Measurements from ENCODE around the gene CITED2.

CITED2 gene

DNA sequence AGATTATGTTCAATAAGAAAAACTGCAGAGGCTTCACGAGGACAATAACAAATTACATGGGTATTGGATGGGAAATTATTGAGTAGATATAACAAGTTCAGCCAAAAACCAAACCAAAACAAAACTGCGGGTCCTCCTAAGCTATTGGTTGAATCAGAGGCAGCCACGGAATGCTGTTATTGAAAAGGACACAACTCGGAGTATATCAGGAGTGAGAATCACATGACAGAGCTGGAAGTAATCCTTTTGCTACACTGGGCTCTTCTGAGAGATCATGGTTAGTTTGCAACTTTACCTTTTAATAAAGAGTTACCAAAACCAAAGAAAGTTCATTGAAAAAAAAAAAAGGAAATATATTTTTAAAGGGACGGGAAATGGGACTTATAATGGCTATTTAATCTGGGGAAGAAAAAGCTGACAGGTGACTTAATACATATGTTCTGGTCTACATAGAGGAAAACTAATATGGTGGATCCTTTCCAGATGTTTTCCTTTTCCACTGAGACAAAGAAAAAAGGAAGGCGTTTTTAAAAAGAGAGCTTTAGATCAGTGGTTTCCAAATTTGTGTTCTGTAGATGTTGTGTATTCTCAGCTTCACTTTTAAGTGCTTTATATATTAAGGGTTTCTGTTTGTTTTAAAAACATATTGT lies 6.9 kb upstream of the CITED2 start:
- DNase-seq = no peak

DNA sequence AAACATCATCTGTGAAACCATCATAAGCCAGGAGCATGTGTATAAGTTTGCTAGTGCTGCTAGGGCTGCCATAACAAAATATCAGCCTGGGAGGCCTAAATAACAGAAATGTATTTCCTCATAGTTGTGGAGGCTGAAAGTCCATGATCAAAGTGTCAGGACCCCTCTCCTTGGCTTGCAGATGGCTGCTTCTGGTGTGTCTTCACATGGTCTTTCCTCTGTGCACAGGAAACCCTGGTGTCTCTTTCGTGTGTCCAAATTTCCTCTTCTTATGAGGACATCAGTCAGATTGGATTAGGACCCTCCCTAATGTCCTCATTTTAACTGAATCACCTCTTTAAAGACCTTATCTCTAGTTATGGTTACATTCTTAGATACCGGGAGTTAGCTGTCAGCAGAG lies 6.2 kb upstream of the CITED2 start:
- DNase-seq = no peak

DNA sequence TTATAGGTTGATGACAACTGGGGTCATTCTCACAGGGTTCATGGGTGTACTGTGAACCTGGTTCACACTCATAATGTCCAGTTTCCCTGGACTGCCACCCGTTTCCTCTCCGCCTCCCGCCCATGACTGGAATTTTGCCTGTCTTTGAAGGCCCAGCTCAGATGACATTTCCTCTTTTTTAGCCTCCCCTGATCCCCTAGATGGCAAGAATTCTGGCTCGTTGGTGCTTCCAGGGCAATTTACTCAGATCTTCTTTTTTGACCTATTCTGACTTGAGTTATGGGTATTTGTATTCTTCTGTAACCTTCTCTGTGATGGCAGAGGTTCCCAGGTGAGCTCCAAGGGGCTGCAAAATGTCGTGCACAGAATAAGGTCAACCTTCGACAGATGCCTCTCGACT lies 5.7 kb upstream of the CITED2 start:
- DNase-seq = no peak

DNA sequence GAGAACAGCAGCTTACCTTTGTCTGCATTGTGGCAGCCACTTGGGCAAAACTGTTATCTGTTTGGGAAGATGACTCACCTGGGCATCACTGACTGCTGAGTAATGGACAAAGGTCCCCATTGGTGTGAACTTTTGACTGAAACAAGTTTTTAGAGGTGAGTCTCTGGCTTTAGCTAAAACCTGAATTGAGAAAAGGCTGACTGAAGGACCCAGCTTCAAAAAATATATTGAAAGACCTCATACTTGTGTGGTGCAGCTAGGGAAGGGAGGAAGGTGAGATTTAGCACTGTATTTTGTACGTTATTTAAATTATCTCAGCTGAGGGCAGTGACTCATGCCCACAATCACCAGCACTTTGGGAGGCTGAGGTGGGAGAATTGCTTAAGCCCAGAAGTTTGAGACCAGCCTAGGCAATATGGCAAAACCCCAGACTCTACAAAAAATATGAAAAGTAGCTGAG lies 4.5 kb upstream of the CITED2 start:
- no peak for DNase-seq

DNA sequence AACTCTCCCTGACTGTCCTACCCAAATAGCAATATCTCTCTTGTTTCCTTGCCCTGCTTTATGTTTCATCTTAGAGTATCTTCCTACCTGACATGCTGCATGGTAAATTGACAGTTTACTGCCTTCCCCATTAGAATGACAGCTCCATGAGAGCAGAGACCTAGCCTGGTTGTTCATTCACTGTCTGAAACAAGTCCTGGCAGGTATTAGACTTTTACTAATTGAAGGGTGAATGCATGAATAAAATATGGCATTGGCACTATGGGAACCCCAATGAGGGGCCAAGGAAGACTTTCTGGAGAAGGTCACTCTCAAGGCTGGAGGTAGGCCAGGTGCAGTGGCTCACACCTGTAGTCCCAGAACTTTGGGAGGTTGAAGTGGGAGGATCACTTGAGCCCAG lies 3.8 kb upstream of the CITED2 start:
- DNase-seq = no peak

DNA sequence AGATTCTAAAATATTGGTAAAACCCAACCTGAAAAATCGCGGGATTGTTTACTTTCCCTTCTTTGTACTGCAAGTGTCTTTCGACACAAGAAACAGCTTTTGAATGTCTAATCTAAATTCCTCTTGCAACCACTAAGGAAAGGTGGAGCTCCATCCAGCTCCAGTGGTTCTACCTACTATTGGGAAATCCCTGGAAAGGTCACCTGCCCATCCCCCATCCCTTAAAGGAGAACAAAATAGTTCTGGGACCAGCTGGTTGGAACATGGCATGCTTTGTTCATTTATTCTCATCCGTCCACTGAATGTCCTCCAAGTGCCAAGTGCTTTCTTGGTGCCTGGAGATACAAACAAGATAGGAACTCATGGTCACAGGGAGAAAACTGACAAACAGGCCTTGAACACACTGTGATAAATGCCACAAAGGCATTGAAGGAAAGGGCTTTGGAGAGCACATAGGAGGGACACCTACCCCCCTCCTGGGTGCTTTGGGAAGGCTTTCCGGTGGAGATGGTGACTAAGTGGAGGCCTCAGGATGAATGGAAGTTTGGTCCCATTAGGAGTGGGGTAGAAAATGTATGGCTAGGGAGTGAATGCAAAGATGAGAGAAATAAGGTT lies 2.3 kb upstream of the CITED2 start:
- no peak for DNase-seq

DNA sequence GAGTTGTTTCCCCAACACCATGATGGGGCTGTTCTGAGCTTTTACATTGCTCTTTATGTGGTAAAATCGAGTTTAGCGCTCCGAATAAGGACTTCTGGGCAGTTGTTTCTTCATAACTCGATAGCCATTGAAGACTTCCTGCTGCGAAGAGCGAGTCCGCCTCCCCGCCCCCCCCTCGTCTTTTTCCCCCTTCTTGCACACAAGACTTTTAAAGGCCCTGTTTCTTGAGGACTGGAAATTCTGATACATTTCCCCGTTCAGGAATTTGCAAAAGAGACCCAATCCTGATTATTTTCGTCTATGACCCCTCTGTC lies 1.5 kb upstream of the CITED2 start:
- DNase-seq = no peak

DNA sequence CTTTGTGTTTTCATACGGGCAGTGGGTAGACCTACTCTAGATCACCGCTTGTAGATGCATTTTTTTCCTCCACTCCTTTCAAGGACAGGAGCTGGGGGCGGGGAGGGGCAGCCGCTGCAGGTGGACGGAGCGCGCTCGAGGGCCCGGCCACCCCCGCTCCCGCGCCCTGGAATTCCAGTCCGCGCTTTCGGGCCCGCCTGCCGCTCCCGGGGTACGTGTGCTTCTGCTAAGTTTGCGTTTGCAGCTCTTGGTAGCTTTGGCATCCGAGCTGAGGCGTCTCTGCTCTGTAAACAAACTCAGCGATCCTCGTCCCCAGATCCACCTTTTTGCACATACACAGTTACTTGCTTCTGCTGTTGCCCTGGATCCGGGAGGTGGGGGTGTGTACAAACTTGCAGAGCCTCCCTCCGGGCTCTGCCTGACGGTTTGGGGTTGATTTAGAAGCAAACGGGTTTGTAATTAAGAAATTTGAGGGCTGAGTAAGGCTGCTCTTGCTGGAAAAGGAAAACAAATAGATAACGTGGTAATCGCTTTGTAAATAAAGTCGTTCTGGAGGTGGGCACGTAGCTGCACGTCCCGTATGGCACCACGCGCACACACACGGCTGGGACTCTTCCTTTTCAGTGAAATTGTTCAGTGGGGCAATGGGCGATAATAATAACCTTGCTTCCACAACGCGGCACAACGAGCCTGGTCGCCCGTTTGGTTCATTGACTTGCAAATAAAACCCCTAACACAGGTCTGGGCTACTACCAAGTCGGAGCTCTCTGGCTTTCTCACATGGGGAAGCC lies 973 bp upstream of the CITED2 start:
- peak; percentile 79 for DNase-seq

DNA sequence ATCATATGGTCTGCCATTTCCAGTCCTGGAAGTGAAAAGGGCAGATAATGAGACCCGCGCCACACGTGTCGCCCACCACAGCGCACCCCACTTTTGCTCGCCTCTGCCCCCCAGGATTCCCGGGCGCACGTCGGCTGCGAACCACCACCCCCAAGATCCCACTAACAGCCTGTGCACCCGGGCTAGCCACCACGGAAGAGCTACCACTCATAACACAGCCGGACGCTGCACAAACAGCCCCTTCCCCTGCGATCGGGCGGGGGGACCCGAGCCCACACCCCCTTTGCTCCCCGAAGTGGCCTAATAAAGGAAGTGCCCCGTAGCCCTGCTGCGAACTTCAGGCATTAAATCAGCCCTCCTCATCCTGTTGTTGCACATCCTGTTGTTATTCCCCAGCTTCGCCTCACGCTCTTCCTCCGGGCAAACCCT lies 506 bp downstream of the CITED2 start:
- DNase-seq = no peak

DNA sequence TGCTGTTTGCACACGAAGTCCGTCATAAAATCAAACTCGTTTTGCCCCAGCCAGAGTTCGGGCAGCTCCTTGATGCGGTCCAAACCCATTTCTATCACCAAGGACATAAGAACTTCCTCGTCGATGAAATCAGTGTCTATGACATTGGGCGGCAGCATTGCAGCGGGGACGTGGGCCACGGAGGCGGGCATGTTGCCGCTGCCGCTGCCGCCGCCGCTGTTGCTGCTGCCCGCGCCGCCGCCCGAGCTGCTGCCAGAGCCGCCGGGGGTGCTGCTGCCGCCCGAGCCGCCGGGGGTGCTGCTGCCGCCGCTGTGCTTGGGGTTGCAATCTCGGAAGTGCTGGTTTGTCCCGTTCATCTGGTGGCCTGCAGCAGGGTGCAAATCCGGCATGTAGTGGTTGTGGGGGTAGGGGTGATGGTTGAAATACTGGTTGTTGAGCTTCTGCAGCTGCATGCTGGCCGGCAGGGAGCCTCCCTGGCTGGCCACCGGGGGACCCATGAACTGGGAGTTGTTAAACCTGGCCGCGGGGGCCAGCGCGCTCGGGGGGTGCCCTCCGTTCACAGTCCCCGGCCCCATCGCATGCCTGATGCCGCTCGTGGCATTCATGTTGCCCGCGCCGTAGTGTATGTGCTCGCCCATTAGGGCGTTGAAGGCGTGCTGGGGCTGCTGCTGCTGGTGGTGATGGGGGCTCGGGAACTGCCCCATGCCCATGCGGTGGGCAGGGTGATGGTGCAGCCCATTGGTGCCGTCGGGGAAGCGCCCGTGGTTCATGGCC lies 1.1 kb downstream of the CITED2 start:
- peak; percentile 75 for DNase-seq

DNA sequence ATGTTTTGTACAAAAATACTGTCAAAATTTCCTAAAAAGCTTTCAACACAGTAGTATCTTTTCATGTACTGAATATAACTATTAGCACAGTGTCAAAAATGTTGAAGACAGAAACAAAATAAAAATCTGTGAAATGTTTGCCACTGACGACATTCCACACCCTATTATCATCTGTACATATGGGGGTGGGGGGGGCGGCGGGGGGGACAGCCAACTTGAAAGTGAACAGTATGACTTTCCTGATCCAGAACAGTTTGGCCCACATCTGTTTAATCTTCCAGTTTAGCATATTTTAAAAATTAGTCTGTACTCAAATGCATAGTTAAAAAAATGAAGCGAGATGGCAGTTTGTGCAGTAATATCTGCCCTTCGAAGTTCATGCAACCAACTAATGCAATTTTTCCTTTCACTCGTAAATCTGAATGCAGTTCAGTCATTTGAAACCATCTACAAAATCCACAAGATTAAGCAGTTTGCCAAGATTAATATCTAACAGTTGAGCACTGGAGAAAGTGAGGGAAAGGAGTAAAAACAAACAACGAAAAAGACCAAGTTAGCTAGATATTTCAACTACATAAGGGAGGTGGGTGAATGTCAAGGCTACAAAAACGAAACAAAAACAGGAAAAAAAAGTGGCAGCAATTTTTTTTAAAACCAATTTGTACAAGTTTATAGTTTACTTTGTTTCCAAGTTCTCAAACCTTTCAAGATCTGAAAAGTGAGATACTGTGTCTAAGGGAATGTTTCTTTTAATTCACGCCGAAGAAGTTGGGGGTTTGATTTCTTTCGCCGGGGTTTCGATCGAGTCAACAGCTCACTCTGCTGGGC lies 1.9 kb downstream of the CITED2 start:
- no peak for DNase-seq

DNA sequence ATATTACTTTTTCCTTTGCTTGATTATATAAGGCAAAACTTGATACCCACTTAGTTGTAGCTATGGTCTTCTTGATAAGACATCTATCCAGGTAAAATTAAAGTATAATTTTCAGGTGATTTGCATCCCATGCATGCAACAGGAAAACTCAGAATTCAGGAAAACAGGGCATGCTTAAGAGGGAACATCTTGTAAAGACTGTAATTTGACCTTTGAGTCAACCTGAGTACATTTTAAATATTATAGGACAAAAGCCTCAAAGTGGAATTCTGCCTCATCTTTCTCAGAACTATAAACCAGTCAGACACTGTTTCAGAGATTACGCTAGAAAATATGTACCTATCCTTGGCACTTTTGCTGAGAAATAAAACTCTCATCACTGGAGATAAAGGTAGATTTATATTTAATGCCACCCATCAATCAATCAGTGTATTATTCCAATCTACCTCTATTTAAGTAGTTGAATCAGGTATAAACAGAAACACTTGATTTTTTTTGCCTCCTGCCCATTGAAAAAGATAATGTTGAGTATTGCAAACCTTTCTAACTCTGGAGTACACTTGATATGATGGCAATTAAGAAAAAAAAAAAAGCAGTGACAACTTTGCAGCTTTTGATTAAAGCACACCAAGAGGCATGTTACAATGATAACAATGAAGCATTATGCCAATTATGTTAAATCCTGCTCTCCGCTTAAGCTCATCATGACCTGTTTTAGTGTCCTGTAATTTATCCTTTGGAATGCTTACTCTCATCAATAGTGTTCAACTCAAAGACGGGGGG lies 2.8 kb downstream of the CITED2 start:
- no peak for DNase-seq

DNA sequence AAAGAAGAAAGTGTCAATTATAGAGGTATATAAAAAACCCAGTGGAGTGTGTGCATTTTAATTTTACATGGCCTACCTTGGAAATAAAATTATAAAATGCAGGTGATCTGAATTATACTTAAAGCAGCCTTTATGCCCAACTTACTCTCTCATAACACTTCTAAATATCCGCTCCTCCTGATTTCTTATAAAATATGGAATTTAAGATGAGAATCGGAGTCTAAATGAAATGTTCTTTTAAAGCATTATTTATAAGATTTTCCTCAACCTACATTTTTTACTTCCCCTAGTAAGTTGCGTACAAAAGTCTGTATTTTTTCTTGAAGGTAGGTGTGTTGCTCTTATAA lies 3.5 kb downstream of the CITED2 start:
- no peak for DNase-seq

DNA sequence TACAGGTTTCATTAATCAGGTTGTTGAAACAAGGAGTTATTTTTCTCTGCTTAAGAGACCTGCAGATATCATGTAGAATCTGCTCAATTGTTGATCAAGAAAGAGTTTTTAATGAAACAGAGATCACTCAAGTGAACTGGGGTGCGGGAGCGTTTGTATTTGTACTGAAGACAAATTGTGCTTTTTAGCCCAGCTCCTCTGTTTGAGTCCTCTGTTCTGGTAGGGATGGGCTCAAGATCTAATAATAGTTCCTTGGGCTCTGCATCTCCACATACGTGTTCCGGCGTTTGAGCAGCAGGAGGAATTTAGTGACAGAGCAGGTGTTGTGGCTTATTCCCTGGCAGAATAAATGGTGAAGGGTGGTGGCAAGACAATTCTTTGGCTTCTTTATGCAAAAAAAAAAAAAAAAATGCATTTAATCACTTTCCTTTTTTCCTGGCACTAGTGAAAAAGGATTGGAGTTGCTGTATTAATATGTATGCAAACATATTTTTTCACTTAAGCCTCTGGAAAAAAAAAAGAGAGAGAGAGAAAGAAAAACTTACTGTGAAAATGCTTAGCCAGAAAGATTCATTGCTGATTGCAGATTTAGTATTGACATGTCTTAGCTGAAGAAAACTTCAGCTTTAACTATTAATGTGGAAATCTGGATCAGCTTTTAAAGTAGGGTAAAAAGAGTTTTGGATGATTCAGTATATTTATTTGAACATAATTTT lies 4.0 kb downstream of the CITED2 start:
- no peak for DNase-seq

DNA sequence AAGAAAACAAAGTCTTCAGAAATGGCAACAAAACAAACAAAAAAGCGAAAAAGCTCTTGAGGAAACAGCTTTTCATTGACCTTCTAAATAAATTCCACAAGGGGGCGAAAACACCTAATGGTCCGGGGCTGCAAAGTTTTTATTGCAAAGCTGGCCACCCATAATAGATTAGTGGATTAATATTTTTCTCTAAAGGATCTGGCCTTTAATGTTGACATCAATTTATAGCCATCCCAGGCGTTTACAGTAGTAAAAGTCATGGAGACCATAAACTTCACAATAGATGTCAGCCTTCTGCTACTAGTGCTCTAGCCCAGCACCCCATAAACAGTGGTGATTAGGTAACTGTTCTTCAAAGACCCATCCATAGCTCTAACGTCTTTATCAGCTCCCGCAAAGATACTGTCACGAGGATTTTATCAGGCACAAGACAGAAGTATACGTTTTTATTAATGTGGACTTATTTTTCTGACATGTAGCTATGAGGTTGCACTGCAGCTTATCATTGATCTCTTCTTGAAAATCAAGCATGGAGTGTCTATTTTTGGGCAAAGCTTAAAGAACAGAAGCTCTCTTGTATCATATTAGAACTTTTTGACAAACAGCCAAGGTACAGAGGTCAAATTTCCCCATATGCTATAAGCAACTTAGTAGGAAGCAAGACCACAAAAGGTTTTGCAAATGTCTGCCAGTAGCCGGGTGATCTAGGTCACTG lies 4.7 kb downstream of the CITED2 start:
- no peak for DNase-seq

DNA sequence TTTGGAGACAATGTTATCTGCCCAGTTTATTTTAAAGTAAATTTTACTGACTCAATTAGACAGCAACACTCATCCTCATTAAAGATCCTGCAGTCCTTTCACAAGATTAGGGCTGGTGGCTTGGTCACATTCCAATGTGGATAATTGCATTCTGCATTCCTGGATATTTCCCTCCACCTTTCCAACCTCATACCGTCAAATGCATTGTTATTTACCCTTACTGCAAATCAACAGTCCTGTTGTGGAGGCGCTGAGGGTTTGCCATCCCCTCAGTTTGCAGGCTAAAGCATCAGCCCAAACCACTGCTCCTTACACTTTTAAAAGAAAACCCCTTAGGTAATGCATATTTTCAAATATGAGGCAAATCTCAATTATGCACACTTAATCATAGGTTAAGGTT lies 5.4 kb downstream of the CITED2 start:
- no peak for DNase-seq

DNA sequence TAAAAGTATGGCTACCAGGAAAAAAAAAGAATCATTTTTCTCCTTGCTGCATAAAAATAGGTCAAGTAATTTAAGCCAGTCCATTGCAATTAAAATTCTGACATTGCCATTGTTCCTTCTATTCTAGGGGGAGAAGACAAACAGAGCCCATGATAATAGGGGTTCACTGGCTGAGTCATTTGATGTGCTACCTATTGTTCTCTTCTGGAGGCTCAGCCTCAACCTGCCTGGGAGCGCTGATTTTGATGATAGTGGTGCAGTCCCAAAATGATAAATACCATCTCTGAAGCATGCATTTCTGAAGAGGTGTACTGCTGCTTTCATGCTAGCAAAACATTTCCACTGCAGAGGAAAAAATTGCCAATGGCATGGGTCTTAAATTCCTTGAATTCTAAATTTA lies 5.8 kb downstream of the CITED2 start:
- DNase-seq = no peak

DNA sequence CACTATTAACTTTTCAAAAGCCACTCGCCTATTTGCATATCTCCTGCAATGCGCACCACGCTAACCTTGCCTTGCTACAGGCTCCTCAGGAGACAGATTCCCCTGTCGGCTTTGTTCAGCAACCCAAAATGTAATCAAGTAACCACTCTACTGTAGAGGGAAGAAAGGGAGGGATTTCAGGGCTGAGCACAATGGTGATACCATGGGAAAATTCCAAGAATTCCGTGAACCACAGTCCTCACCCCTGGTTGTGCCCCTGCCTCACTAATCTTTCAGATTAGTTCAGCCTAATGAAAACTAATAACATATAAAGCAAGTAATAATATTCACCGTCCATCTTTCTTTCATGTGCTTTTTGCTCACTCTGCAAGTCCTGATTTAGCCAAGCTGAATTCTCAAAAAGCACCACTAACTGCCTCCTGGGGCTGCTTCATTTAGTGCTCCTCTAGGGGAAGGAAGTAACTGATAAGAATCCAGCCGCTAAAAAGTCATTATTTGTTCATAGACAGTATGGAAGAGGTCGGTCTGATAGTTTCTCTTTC lies 6.6 kb downstream of the CITED2 start:
- no peak for DNase-seq

DNA sequence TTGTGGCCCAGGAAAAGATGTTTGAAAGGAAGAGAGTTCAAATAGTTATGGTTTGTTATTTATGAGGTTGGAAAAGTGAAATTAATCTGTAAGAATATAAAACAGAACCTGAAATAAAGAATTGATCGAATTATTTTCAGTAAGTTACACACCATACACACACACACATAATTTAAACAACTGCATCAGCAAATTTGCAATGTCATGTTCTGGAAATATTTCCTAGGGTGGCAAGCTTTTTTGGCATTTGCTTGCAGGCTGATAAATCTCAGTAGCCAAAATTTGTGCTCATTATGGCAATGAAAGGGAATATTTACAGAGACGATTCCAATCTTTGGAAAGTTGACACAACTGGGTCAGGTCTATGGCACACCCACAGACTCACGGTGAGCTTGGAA lies 9.5 kb downstream of the CITED2 start:
- DNase-seq = no peak

DNA sequence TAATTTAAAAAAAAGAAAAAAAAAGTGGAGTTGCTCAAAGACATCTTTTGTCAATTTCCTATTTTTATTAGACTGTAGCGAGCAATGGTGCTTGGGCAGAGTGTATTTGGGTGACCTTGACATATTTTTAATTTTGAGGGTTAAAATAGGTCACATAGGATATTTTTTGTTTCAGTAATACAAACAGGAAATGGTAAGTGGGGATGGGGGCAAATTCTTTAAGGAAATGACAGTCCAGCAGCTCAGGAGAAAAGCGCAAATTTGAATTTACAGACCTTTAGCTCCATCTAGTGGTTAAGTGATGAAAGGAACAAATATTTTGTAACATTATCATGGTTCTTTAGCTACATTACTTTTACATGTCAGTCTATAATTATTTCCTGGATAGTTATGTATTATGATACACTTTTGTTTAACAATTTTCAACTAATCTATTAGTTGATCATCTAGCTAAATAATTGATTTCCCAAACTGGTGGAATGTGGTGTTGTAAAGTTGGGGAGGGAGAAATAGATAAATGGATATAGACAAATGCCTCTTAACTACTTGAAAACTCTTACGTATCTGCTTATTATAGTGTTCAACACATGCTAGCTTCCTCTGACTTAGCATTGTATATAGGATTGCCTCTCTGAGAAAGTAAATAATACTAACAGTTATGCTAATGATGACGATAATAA lies 10.0 kb downstream of the CITED2 start:
- DNase-seq = no peak
